Stimulated activated CD8-positive, alpha-beta memory T cell treated with anti-CD3 and anti-CD28 coated beads, Interleukin-15, amount 100 ng/mL, for 4 hours (primary cell): ENCODE measurements around the gene SLPI.

Experiments used
- DNase-seq, 2 donors: peaks; one replicate each; pipeline ENCODE4 v3.0.0-alpha.2; 2020; ENCODE audit warnings: low read depth in 2 of 2

Gene SLPI

DNA sequence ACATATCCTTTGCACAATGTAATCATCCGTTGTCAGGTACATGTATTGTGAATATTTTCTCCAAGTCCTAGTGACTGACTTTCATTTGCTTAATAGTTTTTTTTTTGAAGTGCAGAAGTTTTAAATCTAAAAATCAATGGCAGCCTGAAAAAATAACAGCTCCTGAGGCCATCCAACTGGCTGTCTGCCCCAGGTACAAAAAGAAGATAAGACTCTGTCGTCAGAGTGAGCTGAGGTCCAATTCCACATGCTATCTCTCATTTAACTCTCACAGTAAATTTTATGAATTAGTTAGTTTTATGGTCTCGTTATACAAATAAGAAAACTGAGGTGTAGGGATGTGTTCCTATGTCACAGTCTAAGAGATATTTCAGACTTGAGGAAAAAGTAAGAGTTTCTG lies 21.0 kb upstream of the SLPI start:
- DNase-seq: no peak

DNA sequence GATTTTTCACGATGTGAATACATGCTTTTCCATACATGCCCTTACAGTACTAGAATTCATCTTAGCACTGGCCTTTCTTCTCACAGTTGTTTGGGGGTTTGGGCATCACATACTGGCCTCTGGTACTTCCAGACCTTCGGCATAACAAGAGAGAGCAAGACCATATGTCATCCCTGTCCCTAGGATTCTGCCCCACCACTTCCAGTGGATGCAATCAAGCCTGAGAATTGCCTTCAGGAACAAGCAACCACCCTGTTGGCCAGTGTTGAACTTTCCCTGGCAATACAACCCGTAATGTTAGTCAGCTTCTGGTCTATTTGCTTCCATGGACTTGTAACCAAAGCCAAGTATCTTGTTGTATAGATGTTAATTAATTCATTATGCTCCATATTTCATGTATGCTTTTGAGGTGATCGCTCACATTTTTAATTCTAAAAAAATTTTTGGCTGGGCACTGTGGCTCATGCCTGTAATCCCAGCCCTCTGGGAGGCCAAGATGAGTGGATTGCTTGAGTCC lies 15.4 kb upstream of the SLPI start:
- no peak for DNase-seq

DNA sequence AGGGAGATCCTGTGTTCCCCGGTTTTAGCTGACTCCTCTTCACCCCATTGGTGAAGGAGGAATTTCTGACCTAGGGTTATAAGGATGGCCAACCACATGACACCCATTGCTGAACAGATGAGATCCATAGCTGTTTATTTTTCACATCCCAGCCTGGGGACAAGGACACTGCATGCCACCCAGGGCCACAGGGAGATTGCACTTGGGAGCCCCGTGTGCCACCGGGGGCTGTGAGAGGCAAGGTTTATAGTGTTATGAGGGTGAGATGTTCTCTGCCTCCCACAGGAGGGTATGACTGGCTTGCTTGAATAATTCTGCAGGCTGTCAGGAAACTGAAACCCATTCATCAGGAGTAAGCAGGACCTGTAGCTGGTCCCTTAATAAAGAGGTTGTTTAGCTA lies 14.7 kb upstream of the SLPI start:
- no peak for DNase-seq

DNA sequence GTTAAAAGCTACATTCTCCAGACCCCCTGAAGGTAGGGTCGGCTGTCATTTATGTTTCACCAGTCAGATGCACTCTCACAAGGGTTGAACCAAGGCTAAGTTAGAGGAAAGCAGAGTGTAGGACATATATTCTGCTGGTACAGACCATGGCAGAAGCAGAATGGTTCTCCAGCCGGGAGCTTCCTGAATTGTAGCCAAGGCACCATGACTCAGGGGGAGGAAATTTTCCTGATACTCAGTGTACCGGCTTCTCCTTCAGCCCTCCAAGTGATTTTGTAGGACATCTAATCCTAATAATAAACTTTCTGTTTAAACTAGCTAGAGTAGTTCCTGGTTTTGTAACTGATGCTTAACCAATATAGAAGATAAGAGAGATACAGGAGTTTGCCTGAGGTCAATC lies 14.2 kb upstream of the SLPI start:
- DNase-seq: no peak

DNA sequence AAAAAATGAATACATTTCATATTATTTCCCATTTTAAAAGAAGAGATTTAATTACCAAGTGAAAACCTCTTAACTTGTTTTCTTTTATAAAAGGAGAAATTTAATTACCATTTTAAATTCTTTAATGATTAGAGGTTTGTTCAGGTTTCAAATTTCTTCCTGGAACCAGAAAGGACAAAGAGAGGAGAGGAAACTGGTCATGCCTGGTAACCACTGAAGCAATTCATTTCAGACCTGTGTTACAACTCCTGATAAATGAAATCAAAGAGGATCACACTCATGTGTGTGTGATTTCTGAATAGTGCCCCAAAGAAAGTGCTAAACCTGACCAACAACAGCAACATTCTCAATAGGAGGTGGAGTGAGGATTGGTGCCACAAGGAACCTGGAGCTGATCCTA lies 12.6 kb upstream of the SLPI start:
- no peak for DNase-seq

DNA sequence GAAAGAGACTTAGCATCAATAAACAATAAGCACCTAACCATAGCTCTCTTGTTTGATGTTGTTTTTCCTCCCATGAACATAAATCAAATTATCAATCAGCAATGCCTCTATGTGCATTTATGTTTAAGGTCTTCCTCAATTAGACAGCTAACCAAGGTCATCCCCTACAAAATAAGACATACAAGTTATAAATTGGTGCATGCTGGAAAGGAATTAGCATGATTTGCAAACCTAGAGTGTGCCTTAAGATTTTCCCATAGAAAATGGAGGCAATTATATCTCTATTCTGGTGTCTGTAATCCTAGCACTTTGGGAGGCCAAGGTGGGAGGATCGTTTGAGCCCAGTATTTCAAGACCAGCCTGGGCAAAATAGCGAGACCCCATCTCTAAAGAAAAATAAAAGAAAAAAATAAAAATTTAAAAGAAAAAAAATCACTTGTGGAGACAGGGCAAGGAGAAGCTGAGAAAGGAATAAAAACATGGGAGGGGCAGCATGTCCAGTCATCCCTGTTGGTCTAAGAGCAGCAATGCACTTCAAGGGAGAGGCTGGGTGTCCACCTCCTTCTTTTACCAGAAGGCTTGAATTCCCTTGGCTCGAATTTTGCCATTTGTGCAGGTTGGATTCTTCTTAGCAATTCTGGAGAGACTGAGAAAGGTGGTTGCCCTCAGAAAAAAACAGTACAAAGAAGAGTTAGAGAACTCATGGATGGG lies 9.3 kb upstream of the SLPI start:
- no peak for DNase-seq

DNA sequence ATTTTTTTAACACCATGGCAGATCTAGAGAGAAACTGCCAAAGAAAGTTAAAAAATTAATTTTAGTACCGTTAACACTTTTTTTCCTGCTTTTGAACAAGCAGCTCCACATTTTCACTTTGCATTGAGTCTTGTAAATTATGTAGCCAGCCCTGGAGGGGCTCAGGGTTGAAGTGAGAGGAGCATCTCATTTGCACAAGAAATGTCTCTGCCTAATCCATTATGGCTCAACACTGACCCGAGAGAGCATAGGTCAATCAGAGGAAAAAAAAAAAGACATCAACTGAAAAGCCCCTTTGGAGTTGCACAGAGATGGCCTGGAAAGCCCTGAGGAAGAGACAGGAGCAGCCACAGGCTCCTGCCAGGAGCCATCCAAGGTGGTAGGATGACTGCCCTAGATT lies 4.3 kb upstream of the SLPI start:
- DNase-seq: no peak

DNA sequence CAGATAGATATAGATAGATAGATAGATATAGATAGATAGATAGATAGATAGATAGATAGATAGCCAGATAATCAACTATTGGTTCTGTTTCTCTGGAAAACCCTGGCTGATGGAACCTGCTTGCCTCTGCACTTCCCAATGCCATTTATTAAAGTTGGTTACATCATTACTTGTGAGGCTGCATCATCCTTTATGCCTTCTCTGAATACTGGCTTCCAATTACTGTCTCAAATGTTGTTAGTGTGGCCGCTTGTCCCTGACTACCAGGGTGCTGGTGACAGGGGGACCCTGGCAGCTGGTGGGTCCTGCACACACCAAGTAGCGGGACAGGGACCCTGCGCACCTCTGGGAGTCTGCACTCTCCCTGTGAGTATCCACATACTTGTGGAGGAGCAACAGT lies 3.9 kb upstream of the SLPI start:
- DNase-seq: no peak

DNA sequence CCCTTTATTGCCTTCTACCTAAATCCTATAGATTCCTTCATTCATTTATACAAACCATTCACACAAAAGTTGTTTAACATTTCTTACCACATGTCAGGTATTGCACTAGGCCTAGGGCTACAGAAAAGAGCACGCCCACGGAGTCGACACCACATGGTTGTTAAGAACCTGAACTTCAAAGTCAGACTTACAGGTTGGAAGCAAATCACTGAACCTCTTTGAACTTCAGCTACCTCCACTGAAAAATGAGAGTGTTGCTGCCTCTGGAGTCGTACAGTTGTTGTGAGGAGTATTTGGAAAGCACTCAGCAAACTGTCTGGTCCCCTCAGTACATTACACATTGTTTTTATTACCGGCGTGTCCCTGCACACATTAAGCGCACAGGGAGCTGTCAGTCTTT lies 3.3 kb upstream of the SLPI start:
- DNase-seq: no peak

DNA sequence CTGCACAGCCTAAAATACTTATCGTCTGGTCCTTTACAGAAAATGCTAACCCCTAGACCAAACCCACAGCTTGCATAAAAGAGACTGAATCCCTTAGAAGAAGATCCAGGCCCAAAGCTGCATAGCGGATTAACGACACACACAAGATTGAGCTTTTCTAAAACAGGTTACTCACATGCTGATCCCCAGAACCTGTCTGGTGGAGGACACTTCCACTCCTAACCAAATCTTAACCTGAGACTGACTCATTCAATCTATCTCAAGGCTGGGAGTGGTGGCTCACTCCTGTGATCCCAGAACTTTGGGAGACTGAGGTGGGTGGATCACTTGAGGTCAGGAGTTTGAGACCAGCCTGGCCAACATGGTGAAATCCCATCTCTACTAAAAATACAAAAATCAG lies 2.8 kb upstream of the SLPI start:
- DNase-seq: no peak

DNA sequence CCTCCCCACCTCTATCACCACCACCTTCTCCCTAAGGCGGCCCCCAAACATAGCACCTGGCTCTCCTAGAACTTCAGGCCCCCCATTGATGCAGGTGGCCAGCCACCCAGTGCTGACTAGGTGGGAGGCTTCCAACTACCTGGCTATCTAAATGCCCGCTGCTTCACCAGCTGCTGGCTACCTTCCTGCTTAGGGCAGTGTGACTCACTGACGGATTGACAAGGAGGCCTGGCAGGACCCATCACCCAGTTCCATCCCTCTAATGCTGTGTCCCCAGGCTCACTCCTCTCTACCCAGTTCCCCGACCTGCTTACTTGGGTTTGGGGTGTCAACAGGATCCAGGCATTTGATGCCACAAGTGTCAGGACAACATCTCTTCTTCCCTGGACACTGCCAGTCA lies 1.1 kb downstream of the SLPI start:
- no peak for DNase-seq

DNA sequence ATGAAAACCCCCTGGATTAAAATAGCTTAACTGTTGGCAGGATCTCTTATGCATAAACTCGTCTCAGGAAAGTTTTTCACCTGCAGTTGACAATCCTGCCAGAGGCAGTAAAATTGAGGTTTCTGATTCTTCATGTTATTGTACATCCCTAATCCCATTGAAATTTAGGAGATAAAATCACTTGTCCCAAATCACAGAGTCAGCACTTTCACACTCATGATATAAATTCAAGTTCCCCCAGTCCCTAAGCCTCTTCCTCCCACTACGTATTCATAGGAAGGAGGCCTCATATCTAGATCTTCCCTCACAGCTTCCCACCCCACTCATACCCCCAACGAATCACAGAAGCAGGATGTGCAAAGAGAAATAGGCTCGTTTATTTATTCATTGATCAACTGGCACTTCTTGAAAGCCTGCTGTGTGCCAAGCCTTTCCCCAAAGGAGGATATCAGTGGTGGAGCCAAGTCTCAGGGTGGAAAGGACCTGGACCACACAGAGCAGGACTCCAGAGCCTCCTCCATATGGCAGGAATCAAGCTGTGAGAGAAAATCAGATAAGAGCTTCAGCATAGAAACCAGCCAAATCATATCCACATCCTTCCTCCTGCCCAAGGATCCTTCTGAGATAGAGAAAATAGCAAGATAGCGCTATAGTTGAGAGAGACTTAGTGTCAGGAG lies 2.3 kb downstream of the SLPI start:
- no peak for DNase-seq

DNA sequence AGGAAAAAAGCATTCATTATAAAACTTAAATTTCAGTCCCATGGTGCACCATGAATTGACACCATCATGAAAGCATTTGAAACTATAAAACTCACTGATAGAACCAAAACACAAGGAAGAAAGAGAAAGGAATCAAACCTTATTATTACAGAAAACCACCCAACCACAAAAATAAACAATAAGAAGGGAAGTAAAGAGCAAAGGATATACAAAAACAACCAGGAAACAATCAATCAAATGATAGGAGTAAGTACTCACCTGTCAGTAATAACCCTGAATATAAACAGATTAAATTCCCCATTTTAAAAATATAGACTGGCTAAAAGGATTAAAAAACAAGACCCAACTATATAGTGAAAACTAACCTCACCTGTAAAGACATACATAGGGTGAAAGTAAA lies 5.8 kb downstream of the SLPI start:
- DNase-seq: no peak

DNA sequence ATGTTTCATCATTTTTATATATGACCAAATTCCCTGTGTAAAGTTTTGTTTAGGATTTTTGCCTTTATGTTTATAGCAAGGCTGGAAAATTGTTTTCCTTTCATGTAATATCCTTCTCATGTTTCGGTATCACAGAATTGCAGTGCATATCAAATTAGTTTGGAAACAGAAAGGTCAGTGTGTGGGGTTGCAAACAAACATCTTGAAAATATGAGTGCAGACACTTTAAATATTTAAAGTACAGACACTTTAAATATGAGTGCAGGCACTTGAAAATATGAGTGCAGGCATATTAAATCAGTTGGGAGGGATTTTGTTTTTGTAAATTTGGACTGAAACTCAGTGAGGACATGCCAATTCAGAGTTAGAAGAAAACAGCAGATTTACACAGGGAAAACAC lies 6.5 kb downstream of the SLPI start:
- DNase-seq: no peak

DNA sequence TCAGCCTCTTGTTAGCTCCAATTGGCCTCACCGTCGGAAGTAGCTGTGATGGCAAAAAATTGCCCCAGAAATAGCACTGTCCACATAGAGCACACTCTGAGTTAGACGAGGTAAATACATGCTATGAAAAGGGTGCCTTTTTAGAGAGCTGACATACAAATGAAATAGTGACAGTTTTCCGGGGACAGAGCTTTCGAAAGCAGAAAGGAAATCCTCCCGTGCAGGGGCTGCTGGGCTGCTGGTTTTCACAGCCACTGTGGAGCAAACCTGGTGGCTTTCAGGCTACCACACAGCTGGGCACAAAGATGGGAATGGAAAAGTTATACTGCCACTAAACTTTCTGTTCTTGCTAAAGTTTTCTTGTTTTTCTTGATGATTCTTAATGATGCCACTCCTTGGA lies 8.3 kb downstream of the SLPI start:
- no peak for DNase-seq

DNA sequence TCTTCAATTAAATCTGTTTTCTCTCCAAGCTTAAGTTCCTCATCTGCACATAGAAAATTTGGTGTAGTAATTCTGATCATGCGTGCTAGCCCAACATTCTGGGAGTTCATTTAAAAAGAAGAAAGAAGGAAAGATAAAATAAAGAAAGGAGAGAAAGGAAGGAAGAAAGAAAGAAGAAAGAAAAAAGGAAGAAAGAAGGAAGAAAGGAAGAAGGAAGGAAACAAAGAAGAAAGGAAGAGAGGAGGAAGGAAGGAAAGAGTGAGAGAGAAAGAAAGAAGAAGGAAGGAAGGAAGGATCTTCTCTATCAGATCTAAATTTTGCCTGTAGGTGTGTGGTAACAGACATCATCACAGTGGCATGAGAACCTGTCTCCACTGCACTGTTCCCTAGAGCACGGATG lies 16.2 kb downstream of the SLPI start:
- DNase-seq: no peak

DNA sequence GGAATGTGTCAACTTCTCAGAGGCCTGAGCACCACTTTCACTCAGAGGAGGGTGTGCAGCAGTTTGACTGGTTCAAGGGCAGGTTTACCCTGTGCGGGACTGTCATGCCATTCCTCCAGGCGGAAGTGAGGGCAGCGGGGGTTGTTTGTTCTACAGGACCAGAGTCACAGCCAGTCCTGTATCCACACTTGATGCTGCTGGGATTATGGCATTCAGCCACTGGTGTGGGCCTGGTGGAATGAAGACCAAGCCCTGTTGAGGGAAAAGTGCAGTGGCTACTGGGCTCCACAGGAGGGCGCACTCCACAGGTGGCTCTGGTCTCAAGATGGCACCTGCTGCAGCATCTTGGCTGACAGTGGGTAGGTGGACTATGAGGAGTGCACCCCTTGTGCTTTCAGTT lies 18.4 kb downstream of the SLPI start:
- DNase-seq: no peak

DNA sequence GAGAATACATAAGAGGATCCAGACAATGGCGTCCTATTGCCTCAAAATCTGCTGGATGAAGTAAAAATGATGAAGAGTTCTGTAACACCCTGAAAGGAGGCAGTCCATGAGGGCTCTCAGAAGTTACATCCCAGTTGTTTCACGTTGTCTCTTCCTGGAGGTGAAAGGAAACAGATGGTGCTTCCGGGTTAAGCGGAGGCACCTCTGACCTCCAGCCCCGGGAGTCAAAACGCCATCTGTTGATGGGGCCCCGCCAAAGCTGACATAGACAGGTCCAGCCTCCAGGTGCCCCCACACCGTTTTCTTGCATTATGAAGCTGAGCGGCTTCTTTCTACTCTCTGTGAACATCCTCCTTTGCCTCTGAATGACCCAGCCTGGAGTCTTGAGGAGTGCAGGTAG lies 23.7 kb downstream of the SLPI start:
- DNase-seq: no peak

DNA sequence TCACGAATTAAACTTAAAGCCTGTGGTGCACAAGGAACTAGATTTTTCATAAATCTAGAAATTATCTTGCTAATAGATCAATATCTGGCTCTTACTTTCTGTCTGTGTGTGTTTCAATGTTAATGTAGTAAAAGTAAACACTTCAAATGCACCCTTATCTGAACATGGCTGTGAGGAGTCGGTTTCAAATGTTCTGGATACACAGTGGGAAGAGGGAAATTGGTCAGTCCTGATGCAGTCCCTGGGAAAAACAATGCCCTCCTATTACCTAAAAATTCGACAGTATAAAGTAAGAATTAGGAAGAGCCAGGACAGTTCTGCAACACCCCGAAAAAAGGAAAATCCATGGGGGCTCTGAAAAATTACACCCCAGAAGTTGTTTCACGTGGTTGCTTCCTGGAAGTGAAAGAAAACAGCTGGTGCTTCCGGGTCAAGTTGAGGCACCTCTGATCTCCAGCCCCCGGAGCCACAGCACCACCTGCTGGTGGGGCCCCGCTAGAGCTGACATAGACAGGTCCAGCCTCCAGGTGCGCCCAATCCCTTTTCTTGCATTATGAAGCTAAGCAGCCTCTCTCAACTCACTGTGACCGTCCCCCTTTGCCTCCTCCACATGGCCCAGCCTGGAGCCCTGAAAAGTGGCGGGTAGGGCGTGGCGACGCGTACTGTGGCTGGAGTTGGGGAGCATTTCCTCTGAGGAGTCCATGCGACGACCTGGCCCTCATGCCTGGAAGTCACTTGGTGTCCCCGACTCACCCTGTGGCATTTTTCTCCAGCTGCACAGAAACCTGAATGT lies 24.9 kb downstream of the SLPI start:
- no peak for DNase-seq

DNA sequence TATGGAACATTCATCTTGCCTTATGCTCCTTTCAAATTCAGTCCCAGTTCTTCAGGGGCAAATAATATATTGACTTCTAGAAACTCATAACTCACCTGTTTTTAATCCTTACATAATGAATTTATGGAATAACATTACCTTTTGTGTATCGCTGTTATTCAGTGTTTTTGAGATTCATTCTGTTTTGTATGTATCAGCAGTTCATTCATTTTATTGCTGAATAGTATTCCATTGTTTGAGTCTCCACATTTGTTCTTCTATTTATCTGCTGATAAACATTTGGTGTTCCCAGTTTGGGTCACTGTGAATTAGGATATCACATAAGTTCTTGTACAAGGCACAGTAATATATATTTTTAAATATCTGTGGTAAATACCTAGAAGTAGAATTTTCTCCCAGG lies 28.1 kb downstream of the SLPI start:
- no peak for DNase-seq

DNA sequence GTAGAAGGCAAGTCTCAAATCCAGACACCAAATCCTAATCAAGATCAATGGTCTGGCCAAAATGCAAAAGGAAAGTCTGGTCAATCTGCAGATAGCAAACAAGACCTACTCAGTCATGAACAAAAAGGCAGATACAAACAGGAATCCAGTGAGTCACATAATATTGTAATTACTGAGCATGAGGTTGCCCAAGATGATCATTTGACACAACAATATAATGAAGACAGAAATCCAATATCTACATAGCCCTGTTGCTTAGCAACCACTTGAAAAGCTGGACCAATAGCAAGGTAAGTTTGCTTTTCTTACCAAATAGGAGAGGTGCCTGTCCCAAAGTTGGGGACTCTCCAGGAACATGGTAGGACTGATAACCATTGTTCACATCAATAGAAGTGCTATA lies 31.2 kb downstream of the SLPI start:
- no peak for DNase-seq

DNA sequence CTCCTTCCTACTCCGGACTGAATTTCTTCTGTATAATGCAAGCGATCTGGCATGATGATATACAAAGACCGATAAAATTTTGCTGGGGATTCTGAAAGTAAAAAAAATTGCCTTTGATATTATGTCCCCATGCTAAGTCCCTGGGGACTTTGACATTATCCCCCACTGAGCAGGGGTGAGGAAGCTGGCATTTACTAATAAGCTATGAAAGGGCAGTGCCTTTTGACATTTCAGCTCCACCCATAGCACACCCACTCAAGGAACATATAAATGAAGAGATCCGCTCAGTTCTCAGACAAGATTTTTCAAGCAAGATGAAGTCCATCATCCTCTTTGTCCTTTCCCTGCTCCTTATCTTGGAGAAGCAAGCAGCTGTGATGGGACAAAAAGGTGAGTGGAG lies 33.3 kb downstream of the SLPI start, which contains the start of gene SEMG2:
SEMG2 (plus strand) TSS at position 298 of the 400 bp plus-strand sequence; CDS start at position 315, 17 bp downstream.
- DNase-seq: no peak

DNA sequence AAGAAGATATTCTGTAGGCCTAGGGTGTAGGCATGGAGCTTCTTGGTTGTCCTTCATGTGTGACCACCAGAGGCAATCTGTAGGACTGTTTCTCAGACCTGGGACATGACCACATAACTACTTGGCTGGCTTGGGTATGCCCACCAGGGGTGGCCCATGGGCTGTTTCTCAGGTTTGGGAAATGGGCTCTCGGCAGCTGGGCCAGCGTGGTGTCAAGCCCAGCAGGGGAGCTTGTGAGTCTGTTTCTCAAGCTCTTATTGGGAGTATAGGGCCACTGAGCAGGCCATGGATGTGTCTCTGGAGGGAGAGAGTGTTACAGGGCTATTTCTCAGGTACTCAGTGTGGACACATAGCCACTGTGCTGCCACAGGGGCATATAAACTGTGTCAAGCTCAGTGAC lies 35.7 kb downstream of the SLPI start:
- no peak for DNase-seq
